Measurements from ENCODE around the gene SBF1.

The SBF1 gene

DNA sequence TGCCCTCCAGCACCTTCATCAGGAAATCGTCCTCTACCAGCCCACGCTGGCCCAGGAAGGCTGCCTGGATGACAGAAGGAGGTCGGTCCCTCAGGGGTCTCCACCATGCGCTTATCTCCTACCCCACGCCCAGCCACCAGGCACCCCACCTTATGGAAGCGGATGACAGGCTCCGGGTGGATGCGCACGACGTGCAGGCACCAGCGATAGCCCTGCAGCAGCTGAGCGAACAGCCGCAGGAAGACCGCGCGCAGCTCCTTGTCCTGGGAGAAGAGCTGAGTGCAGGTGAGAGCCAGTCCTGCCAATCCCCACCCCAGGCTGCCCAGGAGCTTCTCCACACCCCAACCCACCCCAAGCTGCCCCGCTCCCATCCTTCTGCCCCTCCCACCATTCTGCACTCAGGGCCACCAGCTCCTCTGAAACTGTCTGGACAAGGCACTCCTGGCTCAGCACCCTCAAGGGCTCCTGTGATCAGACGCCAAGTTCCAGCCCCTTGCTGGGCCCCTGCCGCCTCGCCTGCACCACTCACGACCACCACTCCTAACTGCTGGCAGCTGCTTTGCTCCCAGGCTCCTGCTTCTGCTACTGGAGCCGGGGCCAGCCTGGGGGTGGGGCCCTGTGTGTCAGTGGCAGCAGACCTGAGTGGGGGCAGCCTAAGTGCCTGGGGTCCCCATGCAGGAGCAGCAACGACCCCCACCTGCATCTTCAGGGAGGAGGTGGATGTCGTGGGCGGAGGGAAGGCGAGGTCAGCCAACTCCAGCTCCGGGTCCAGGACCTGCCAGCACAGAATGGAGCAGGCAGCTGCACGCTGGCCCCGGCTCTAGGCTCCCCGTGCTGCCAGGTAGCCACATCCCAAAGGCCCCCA is 9.5 kb downstream of the SBF1 start:
- no peak for DNase-seq

DNA sequence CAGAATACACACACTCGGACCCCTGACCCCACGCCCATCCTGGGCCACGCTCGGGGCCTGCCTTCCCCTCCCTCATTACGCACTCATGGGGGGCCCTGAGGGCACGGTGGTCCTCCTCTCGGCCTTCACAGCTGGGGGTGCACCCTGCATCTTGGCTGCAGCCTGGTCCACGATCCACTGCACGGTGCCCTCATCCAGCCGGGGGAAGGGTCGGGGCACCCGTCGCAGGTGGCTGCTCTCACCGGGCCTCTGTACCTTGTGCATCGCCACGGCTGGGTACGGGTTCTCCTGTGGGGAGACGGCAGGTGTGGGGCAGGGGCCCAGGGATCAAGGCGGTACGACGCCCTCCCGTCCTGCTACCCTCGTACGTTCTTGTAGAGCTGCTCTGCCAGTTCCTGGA is 10.4 kb downstream of the SBF1 start:
- DNase-seq, result no peak

DNA sequence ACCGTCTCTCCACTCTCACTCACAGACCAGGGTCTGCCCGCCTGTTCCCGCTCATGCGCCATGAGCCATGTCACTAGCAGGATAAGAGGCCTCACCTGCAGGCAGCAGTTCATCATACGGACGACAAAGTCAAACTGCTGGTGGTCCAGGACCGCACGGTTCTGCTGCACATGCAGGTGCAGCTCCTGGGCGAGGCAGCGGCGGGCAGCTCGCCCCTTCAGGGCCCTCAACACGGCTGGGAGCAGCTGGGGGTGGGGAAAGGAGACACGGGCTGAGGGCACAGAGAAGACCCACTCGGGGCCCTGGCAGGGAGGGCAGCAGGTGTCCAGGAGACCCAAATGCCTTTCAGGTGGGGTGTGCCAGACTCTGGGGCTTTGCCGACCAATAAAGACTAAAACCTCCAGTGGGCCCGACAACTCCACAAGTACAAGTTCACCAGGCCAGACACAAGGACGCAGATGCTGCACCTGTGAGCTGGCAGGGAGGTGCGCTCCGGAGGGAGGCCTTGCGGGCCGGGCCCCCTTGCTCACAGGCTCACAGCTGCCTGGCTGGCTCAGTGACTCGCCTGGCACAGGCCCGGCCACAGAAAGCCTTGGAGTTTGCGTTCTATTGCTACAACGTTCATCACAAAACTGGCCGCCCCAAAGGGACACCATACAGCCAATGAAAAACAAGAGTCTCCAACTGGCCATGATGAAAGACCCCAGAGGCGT is 11.5 kb downstream of the SBF1 start:
- DNase-seq, result no peak

DNA sequence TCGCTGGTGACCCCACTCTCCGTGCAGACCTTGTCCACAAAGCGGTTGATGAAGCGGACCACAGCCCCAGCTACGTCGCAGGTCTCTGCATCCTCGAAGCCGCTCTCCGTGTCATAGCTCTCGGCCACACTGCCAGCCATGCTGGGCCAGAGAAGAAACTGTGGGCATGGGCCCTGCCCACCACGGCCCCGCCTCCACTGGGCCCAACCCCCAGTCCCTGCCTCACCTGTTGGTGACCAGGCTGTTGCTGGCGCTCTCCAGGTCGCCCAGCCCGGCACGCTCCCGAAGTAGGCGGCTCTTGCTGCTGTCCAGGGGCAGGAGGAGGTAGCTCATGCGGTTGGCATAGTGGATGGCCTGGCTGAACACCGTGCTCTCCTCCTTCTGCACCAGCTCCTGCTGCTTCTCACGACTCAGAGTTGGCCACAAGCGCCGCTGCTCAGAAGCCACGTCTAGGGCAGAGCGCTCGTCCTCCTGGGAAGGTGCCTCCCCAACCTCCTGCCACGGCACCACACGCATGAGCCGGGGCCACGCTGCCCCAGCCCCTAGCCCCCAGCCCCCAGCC is 12.8 kb downstream of the SBF1 start:
- no peak for DNase-seq

DNA sequence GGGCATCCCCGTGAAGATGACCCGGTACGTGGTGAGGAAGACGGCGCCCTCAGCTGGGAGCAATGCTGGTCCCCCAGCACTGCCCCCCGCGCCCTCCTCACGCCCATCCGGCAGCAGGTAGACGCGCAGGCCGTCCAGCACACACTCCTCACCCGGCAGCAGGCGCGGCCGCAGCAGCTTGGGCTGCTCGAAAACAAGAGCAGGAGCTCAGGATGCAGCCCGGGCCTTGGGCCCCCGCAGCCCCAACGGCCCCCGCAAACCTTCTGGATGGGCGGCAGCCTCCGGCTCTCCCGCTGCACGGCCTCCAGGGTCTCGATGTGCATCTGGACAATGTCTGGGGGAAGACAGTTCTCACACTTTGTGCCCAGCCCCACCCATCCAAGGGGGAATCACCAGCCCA is 13.3 kb downstream of the SBF1 start:
- no peak for DNase-seq

DNA sequence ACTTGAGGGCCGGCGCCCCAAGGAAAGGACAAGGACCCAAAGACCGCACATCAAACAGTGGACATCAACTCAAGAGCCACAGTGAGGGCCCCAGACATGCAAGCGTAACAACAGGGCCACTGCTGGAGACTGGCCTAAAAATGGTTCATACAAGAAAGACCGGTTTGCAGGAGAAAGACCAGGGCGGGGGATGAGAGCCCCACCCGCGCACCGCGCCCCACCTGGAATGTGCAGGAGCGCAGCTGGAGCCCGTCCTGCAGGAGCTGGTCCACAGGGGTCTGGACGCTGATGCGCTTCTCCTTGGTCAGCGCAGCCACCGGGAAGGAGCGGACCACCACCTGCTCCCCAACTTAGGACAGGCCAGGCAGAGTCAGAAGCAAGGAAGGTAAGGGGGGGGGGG is 13.9 kb downstream of the SBF1 start:
- DNase-seq, result no peak

DNA sequence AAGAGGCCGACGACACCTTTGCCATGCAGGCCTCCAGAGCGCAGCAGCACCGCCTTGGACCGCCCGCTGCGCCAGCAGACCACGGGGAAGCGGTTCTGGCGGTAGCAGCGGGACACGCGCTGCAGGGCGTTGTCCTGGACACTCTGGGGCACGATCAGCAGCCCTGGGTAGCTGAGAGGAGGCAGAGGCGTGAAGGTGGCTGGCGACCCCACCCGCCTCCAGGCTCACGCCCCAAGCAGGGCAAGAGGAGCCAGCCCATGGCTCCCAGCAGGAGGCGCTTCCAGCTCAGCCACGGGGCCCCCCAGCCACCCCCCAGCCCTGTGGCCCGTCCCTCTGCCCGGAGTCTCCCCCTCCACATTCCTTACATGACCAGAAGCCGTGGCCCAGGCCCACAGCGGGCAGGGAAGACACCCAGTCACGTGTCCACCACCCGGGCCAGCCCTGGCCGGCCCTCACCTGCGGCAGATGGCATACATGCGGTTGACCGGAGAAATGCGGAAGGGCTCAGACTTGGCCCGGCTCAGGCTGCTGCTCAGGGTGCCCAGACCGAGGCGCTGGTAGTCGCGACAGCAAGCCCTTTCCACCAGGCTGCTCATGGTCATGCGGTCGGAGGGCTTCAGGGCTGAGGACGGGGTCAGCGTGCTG is 15.2 kb downstream of the SBF1 start:
- DNase-seq, result no peak

DNA sequence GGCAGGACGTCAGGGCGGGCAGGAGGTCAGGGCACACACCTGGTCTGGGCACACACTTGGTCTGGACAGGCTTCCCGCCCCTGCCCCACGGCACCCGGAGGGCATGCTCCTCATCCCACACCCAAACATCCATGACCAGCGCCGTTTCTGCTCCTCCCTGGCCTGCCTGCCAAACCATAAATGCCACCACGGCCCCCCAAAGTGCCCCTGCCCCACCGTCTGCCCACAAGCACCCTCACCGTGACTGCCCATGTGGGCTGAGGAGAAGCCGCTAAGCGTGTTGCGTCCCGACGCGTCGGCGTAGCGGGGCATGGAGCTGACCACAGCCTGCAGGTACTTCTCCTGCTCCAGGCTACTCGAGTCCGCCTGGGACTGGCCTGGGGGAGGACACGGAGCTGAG is 15.8 kb downstream of the SBF1 start:
- DNase-seq, result no peak

DNA sequence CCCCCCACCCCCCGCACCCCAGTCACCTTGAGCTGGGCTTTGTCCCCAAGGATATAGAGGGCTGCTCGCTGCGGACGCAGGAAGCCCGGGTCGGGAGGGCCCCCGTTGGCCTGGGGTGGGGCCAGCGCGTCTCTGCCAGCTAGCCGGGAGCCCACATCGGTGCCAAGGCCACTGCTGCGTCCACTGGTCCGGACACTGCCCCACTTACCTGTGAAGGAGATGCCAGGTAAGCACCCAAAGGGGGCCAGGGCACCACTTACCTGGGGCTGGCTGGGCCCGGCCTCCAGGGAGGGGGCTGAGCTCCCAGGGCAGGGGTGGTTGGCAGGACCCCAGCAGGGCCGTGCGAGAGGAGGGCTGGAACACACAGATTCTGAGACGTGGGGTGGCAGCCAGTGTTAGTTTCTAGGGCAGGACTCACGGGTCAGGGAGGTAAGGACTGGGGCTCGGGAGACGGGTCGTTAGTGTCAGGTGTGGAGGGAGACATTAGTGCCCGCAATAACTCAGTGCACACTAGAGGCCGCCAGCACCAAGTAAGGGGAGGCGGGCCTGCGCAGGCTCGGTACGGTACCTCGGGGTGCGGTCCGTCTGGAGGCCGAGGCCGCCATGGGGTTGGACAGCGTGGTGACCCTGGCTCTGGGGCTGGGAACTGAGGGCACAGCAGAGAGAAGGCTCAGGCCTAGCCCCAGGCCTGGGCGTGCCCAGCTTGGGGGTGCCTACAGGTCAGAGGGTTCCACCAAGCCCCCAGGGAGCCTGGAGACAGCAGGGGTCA is 18.2 kb downstream of the SBF1 start:
- no peak for DNase-seq

DNA sequence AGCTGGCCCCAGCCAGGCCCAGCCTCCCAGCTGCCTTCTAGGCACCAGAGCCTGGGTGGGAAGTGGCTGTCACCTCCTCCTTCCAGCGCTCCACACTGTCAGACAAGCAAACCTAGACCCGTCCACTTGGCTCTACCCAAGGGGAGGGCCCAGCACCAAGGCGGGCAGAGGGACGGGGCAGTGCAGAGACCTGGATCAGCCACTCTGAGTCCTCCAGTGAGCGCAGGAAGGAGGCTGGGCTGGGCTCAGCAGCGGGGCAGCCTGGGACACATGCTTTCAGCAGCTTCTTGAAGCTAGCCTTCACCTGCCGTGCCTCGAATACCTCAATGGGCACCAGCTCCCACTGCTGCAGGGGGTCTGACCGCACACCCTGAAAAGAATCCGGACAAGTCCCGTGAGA is 18.8 kb downstream of the SBF1 start:
- DNase-seq, result no peak

DNA sequence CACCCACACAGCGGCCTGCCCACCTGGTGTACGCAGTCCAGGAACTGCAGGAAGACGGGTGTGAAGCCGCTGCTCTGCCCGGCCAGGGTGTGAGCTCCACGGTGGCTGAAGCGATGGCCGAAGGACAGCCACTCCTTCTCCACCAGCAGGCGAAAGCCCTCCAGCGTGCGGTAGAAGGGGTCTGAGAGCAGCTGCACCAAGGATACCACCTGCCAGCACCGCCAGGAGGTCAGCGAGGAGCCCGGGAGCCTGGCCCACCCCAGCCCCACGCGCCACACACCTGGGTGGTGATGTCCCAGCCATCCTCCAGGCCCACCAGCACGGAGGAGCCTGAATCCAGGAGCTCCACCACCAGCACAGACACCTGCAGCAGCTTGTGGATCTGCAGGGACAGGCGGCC is 19.6 kb downstream of the SBF1 start:
- DNase-seq, result no peak

DNA sequence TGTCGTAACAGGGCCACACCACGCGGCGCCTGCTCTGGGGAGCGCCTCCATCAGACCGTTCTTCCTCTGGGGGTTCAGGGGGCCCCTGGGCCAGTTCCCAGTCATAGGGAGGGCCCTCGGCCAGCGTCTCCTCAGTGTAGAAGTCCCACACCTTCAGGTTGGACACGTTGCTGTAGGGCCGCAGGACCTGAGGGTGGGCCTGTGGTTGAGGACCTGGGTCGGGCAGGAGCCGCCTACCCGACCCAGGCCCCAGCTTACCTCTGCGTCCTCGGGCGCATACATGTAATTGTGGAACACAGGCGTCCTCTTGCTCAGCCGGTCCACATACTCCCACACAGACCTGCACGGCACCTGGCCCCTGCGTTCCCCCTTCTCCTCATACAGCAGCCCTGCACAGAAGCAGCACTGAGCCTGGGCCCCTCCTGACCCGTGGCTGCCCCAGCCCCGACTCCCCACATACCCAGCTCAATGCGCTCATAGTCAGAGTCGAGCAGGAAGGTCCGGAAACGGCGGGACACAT is 20.2 kb downstream of the SBF1 start:
- no peak for DNase-seq

DNA sequence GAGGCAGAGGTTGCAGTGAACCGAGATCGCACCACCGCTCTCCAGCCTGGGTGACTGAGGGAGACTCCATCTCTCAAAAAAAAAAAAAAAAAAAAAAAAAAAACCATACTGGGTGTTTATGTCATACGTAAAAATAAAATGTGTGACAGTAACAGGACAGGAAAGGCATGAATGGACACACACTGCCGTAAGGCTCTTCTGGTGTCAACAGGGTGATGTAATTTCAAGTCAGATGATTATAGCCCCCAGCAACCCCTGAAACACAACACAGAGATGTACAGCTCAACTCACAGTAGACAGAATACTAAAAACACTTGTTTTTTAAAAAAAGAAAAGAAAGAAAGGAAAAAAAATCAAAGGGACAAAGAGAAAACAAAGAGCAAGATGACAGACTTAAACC is 22.2 kb downstream of the SBF1 start:
- DNase-seq, result no peak

DNA sequence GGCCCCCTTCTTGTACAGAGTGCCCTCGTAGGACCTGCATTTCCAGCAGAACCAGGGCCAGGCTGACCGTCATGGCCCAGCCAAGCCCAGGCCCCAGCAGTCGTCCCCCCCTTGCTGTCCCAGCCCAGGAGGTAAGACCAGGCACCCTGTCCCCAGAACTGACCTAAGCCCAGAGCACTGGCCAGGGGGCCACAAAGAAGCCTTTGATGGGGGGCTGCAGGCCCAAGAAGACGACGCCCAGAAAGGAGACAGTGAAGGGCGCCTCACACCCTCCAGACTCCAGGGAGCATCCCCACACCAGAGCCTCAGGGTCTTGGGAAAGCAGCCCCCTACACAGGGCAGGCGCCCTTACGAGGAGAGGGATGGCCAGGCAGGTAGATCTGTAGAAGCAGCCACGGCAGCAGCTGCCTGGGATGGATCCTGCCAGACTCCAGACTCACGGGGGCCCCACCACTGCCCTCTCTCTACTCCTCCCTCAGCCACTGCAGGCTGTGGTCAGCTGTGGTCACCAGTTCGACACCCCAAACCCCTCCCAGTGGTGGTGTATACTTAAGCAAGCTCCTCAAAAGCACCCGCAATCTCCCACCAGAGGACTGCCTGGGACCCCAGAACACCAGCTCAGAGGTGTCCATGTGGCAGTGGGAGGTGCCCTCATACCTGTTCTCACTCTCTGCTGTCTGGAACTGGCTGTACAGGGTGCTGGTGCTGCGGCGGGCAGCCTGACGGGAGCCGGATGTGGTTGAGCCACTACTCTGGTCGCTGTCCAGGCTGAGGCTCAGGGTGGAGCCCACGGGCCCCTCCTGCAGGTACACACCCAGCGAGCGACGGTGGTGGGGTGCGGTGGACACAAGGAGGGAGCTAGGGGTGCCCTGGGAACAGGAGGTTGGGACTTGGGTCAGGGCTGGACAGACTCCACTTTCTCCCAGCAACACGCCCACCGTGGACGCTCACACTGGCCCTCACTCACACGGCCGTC is 27.0 kb downstream of the SBF1 start:
- DNase-seq, result no peak

DNA sequence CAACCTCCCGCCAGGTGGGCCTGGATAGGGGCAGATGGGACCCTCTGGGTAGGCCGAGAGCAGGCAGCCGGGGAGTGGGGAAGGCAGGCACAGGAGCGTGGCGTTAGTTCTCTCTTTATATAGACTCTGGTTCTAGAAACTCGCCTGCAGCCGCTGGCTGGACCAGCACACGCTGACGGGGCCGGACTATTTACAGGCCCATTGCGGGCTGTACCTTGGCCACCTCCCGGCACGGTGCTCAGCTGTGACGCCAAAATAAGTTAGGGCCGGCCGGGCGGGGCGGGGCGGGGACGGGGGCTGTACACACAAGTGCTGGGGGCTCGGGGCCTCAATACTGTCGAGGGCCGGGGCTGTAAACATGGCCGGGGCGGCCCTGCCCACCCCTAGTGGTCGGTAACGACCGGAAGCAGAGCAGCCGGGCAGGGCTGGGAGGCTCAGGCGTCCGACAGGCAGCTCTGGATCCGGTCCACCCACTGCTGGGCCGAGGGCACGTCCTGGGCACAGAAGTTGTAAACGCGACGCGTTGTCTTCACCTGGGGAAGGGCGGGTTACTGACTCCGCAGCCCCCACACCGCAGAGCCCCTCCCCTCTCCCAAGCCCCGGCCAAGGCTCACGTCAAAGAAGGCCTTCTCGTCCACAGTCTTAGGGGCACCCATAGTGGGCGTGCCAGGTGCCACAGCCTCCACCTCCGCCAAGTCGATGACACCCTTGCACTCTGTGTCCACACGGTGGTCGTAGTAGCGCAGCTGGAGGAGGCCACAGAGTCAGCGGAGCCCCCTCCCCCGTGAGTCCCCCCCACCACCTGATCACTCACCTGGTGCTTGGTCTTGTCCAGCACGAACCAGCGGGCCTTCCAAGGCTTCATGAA is 27.9 kb downstream of the SBF1 start:
- DNase-seq, result no peak

DNA sequence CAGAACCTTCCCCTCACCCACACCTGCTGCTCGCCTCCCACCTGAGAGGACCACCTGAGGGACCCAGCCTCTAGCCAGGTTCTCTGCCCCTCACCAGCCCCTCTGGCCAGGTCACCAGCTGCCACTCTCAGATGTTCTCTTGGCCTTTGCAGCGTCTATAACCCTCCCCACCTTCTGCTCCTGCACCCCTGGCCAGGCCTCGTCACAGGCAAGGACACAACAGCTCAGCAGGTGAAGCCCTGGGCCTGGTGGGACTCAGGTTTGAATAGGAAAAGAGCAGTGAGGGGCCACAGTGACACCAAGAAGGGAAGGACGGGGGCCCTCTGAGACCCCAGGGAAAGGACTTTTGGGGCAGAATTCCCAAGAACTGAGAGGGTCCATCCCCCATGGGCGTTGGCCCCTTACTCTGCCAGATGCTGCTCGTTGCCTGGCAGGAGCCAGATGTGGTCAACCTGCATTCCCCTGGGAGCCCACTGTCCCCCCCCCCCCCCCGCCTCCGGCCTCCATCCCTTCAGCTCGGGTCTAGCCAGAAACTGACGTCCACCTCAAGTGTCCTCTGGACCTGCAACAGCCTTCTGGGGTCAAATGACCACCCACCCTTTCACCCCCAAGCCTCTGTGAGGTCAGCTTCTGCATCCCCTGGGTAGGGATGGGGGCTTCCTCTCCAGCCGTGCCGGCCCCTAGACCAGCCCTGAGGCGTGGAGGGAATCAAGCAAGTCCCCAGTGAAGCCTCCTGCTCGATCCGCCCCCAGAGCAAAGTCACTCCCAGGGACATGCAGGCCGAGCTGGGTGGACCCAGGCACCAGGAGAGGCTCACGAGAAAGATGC is 28.7 kb downstream of the SBF1 start:
- DNase-seq, result no peak

DNA sequence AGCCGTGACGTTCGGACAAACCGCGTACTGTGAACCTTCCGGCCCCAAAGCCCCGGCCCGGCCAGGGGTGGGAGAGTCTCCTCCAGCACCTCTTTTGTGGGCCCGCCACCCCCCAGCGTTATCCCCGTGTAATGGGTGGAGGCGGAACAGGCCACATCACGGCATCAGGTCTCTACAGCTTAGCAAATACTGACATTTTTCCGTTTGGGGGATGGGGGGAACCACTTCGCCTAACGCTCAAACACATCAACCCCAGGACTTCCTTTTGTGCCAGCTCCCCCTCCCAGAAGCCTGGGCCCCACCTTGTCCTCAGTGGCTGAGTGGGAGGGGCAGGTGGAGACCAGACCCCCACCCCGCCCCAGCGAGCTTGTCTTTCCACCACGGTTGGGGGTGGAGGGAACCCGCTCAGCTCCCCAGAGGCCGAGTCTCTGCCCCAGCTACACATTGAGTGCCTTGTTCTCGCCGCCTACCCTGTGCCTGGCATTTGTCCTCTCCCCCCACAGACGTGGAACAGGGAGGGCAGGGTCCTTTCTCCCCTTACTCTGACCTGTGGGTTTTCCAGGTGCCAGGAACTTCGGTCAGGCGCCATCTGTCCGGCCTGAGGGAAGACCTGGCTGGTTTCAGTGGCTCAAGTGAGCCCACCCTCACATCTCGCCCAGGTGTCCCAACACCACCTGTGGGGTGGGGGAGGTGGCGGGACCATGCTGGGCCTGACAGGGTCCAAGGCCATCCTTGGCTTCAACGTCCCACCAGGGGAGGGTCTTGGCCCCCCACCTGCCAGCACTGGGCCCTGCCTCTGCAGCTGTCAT is 29.6 kb downstream of the SBF1 start:
- no peak for DNase-seq

DNA sequence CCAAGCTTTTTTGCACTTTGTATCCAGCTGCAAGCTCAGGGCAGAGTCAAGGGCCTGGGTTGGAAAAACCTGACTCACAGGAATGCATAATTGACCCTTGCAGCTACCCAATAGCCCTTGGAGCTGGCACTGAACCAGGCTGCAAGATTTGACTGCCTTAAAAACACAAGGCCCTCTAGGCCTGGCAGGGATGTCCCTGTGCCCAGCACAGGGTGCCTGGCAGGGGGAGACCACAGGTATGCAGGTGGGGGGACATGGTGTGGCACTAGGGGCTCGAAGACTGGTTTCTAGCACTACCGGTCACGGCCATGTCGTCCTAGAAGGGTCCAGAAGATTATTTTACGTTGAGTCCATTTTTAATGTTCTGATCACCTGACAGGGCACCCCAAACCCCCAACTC is 30.2 kb downstream of the SBF1 start:
- DNase-seq, result no peak

All from Kasumi-1 (cell line).